ENCODE measurements around the gene OR4K2. TPM values are rescaled to one million over a fixed set of nuclear protein-coding genes. Genes with fewer than 3 reads are reported as not detected.
"Not testable (repeated sequence)": the region's sequence is repeated elsewhere in the genome, so short reads cannot be mapped to it uniquely, and the experiment has no call there.

OR4K2 gene
- total RNA-seq, 1 experiment from 2014 or later = not detected

DNA sequence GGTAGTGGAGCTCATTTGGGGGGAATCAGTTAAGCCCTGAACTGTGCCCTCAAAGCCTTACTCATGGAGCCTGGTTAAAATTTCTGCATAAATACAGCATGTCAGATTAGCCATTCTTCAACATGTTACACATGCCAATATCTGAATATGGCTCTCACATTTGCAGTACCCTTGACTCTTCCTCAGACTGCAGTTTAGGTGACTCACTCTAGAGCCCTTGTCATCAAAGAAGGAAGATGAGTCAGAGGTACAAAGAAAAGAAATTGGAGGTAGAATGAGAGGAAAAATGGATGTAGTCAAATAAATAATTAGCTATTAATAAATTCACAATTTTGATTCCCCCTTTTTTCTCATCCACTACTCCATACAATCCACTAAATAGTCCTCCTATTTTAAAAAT, 23.6 kb upstream of the OR4K2 start:
- in situ Hi-C loops (cut with HindIII; ENCODE audit: low pct_unique_long_range_greater_than_20kb, low sequenced_read_pairs) = no loop called here
- Histone ChIP-seq H3K4me3 (ENCODE audit: low read depth in 2 of 2, low read length in 2 of 2) (no peak overlapping the region), H3K27me3 (ENCODE audit: control insufficient read depth, insufficient read depth, low read length) (no peaks in the 10 kb centered on the region), H3K27ac (ENCODE audit: low read length) (no peak overlapping the region), H3K4me1 (ENCODE audit: control insufficient read depth, insufficient read depth, low read length) (no peaks in the 10 kb centered on the region), H3K9me3 (ENCODE audit: control insufficient read depth, insufficient read depth, low read depth, low read length) (no peaks in the 10 kb centered on the region), H3K36me3 (ENCODE audit: control insufficient read depth, insufficient read depth, low read length) (no peaks in the 10 kb centered on the region)
- no peak for TF ChIP-seq TCF7L2 (IDR thresholded peaks at IDR 0.05; ENCODE audit: low read depth, low read length)
- no peak for TF ChIP-seq POLR2AphosphoS5 (IDR thresholded peaks at IDR 0.05; ENCODE audit: low read depth, low read length)
- TF ChIP-seq SIN3A (IDR thresholded peaks at IDR 0.05; ENCODE audit: borderline replicate concordance, insufficient read depth, low read depth, low read length) = no peak
- TF ChIP-seq, protein P1, sequence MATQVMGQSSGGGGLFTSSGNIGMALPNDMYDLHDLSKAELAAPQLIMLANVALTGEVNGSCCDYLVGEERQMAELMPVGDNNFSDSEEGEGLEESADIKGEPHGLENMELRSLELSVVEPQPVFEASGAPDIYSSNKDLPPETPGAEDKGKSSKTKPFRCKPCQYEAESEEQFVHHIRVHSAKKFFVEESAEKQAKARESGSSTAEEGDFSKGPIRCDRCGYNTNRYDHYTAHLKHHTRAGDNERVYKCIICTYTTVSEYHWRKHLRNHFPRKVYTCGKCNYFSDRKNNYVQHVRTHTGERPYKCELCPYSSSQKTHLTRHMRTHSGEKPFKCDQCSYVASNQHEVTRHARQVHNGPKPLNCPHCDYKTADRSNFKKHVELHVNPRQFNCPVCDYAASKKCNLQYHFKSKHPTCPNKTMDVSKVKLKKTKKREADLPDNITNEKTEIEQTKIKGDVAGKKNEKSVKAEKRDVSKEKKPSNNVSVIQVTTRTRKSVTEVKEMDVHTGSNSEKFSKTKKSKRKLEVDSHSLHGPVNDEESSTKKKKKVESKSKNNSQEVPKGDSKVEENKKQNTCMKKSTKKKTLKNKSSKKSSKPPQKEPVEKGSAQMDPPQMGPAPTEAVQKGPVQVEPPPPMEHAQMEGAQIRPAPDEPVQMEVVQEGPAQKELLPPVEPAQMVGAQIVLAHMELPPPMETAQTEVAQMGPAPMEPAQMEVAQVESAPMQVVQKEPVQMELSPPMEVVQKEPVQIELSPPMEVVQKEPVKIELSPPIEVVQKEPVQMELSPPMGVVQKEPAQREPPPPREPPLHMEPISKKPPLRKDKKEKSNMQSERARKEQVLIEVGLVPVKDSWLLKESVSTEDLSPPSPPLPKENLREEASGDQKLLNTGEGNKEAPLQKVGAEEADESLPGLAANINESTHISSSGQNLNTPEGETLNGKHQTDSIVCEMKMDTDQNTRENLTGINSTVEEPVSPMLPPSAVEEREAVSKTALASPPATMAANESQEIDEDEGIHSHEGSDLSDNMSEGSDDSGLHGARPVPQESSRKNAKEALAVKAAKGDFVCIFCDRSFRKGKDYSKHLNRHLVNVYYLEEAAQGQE (IDR thresholded peaks at IDR 0.05; ENCODE audit: insufficient read depth in 1 of 2, low read depth in 2 of 2, low read length in 1 of 2) = no peak
- TF ChIP-seq, protein P2, sequence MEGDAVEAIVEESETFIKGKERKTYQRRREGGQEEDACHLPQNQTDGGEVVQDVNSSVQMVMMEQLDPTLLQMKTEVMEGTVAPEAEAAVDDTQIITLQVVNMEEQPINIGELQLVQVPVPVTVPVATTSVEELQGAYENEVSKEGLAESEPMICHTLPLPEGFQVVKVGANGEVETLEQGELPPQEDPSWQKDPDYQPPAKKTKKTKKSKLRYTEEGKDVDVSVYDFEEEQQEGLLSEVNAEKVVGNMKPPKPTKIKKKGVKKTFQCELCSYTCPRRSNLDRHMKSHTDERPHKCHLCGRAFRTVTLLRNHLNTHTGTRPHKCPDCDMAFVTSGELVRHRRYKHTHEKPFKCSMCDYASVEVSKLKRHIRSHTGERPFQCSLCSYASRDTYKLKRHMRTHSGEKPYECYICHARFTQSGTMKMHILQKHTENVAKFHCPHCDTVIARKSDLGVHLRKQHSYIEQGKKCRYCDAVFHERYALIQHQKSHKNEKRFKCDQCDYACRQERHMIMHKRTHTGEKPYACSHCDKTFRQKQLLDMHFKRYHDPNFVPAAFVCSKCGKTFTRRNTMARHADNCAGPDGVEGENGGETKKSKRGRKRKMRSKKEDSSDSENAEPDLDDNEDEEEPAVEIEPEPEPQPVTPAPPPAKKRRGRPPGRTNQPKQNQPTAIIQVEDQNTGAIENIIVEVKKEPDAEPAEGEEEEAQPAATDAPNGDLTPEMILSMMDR (IDR thresholded peaks at IDR 0.05) = no peak
- CTCF ChIA-PET = no interaction called here
- intact Hi-C loops (cut with micrococcal nuclease; ENCODE audit: unreplicated experiment) = no loop called here
- no peak for ATAC-seq
- POLR2A ChIA-PET = no interaction called here
- no TSS peak for BruUV-seq (replicated peaks)
- DNase-seq (ENCODE audit: low read depth, low spot score) = no peak

DNA sequence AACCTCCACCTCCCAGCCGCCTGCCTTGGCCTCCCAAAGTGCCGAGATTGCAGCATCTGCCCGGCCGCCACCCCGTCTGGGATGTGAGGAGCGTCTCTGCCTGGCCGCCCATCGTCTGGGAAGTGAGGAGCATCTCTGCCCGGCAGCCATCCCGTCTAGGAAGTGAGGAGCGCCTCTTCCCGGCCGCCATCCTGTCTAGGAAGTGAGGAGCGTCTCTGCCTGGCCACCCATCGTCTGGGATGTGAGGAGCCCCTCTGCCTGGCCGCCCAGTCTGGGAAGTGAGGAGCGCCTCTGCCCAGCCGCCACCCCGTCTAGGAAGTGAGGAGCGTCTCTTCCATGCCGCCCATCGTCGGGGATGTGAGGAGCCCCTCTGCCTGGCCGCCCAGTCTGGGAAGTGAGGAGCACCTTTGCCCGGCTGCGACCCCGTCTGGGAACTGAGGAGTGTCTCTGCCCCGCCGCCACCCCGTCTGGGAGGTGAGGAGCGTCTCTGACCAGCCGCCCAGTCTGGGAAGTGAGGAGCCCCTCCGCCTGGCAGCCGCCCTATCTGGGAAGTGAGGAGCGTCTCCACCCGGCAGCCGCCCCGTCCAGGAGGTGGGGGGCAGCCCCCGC, 8.8 kb upstream of the OR4K2 start:
- CTCF ChIA-PET; DNase-seq (ENCODE audit: low read depth, low spot score); POLR2A ChIA-PET; intact Hi-C loops (cut with micrococcal nuclease; ENCODE audit: unreplicated experiment); H3K4me3 ChIP-seq (ENCODE audit: low read depth in 2 of 2, low read length in 2 of 2); in situ Hi-C loops (cut with HindIII; ENCODE audit: low pct_unique_long_range_greater_than_20kb, low sequenced_read_pairs); H3K27ac ChIP-seq (ENCODE audit: low read length); H3K36me3 ChIP-seq (ENCODE audit: control insufficient read depth, insufficient read depth, low read length); H3K4me1 ChIP-seq (ENCODE audit: control insufficient read depth, insufficient read depth, low read length); H3K9me3 ChIP-seq (ENCODE audit: control insufficient read depth, insufficient read depth, low read depth, low read length); BruUV-seq (replicated peaks); H3K27me3 ChIP-seq (ENCODE audit: control insufficient read depth, insufficient read depth, low read length); ATAC-seq: not testable (repeated sequence)

DNA sequence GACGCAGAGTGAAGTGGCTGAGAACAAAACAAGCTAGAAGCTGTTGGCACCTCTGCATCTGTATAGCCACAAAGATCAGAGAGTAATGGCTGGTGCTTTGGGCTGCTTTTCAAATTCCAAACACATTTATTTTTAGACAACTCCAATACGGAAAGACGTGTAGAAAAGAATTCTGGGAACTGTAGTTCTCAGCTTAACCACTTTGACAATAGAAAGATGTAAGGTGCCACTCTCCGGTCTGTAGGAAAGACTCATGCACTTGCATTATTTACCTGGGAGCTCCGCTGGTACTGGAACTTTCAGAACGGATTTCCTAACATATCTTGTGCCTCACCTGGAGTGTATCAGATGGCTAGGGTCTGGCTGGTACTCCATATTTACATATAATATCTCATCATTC, 1.8 kb upstream of the OR4K2 start:
- Histone ChIP-seq H3K9me3 (ENCODE audit: control insufficient read depth, insufficient read depth, low read depth, low read length) (no peaks in the 10 kb centered on the region), H3K27ac (ENCODE audit: low read length) (no peak overlapping the region), H3K4me3 (ENCODE audit: low read depth in 2 of 2, low read length in 2 of 2) (peak overlapping the region in 1 of 2 experiments; percentile 25; a peak in 1 of 4 replicates), H3K27me3 (ENCODE audit: control insufficient read depth, insufficient read depth, low read length) (no peaks in the 10 kb centered on the region), H3K4me1 (ENCODE audit: control insufficient read depth, insufficient read depth, low read length) (no peaks in the 10 kb centered on the region), H3K36me3 (ENCODE audit: control insufficient read depth, insufficient read depth, low read length) (no peaks in the 10 kb centered on the region)
- 0 out of 2 replicates have a peak, but pooled peaks have one; percentile 30 for ATAC-seq
- in situ Hi-C loops (cut with HindIII; ENCODE audit: low pct_unique_long_range_greater_than_20kb, low sequenced_read_pairs) (no loop called here), intact Hi-C loops (cut with micrococcal nuclease; ENCODE audit: unreplicated experiment) (no loop called here)
- TF ChIP-seq, protein P1 (IDR thresholded peaks at IDR 0.05; ENCODE audit: insufficient read depth in 1 of 2, low read depth in 2 of 2, low read length in 1 of 2) = no peak
- TF ChIP-seq POLR2AphosphoS5 (IDR thresholded peaks at IDR 0.05; ENCODE audit: low read depth, low read length) = no peak
- no TSS peak for BruUV-seq (replicated peaks)
- no peak for DNase-seq (ENCODE audit: low read depth, low spot score)
- ChIA-PET POLR2A (no interaction called here), CTCF (no interaction called here)

Data from Panc1 (cell line).